ENCODE results near the gene NDFIP1.

GRCh38 chr5:142159354-142159753 lies 50.8 kb downstream of the NDFIP1 start:
- TF ChIP-seq CTCF (conservative IDR thresholded peaks at IDR 0.05; ENCODE audit: low read depth, low read length) (no peak), EZH2 (IDR thresholded peaks at IDR 0.05; ENCODE audit: low read length, unreplicated experiment) (no peak)

All from PC-3 (cell line).